IMR-90 (cell line): Measurements from ENCODE around the gene GPR35.

Source experiments
- CEBPB ChIP-seq: IDR thresholded peaks from 2 replicates; pipeline ENCODE4 v1.6.1; 2012; ENCODE audit warnings: low read depth, low read length, improper control_type of control experiment
- CHD1 ChIP-seq: IDR thresholded peaks from 2 replicates; pipeline ENCODE4 v1.6.1; 2012; ENCODE audit warnings: low read depth, low read length, improper control_type of control experiment
- FOS ChIP-seq: fragments of 150-350 bp; IDR thresholded peaks from 2 replicates; pipeline ENCODE4 v1.6.1; 2016; ENCODE audit warnings: low read depth, low read length
- MXI1 ChIP-seq: IDR thresholded peaks from 2 replicates; pipeline ENCODE4 v1.6.1; 2012; ENCODE audit warnings: low read depth, mild to moderate bottlenecking, low read length, moderate library complexity, borderline replicate concordance
- POLR2A ChIP-seq: IDR thresholded peaks from 2 replicates; pipeline ENCODE4 v1.6.1; 2012; ENCODE audit warnings: mild to moderate bottlenecking, low read depth, low read length
- TF ChIP-seq, protein P1 (sequence below): conservative IDR thresholded peaks from 2 replicates; pipeline ENCODE4 v1.5.1; 2012; ENCODE audit warnings: mild to moderate bottlenecking, low read depth, low read length, improper control_type of control experiment
- TF ChIP-seq, protein P2 (sequence below): fragments of 150-350 bp; IDR thresholded peaks from 2 replicates; pipeline ENCODE4 v1.6.1; 2017; ENCODE audit warnings: mild to moderate bottlenecking, antibody characterized with exemption, low read length, low read depth

DNA sequence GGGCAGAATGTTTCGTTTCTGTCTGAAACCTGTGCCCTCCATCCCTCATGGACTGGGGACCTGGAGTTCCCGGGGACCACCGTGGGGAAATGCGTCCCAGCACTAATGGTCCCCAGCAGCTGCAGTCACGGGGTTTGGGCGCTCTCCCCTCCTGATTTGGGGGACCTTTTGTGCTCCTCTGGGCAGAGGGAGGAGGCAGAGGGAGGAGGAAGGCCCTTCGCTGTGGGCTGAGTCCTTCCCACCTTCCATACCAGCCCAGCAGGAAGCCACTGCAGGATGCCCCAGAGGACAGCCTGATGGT lies 3.2 kb downstream of the GPR35 start:
- TF ChIP-seq CEBPB (no peak), POLR2A (no peak), MXI1 (no peak), FOS (no peak), CHD1 (no peak)
- TF ChIP-seq, protein P1, sequence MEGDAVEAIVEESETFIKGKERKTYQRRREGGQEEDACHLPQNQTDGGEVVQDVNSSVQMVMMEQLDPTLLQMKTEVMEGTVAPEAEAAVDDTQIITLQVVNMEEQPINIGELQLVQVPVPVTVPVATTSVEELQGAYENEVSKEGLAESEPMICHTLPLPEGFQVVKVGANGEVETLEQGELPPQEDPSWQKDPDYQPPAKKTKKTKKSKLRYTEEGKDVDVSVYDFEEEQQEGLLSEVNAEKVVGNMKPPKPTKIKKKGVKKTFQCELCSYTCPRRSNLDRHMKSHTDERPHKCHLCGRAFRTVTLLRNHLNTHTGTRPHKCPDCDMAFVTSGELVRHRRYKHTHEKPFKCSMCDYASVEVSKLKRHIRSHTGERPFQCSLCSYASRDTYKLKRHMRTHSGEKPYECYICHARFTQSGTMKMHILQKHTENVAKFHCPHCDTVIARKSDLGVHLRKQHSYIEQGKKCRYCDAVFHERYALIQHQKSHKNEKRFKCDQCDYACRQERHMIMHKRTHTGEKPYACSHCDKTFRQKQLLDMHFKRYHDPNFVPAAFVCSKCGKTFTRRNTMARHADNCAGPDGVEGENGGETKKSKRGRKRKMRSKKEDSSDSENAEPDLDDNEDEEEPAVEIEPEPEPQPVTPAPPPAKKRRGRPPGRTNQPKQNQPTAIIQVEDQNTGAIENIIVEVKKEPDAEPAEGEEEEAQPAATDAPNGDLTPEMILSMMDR: no peak
- TF ChIP-seq, protein P2, sequence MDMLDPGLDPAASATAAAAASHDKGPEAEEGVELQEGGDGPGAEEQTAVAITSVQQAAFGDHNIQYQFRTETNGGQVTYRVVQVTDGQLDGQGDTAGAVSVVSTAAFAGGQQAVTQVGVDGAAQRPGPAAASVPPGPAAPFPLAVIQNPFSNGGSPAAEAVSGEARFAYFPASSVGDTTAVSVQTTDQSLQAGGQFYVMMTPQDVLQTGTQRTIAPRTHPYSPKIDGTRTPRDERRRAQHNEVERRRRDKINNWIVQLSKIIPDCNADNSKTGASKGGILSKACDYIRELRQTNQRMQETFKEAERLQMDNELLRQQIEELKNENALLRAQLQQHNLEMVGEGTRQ: no peak
